Measurements from ENCODE around the gene MKLN1. TPM values are rescaled to one million over a fixed set of nuclear protein-coding genes. Genes with fewer than 3 reads are reported as not detected.

Gene MKLN1
- total and polyA plus RNA-seq, 2 experiments from 2014 or later: 33.8 to 59.3 TPM

DNA sequence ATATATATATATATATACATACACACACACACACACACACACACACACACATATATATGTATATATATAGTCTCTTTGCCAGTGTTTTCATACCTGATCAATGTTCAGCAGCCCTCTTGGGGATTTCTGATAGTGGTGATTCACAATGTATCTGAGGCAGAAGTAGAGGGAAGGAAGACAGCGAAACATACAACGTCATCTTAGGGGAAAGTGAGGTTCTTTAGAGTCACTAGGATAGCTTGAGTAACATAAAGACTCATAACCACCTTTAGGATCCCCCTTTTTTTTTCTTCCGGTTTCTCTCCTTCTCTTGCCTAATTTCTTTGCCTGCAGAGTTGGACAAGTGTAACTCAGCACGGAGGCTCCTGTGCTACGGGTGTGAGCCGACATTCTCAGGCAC, 172.1 kb downstream of the MKLN1 start:
- Histone ChIP-seq H3K27ac (no peak overlapping the region), H3K36me3 (replicated peaks; ENCODE audit: insufficient read depth, low read depth) (no peaks in the 10 kb centered on the region), H2AFZ (no peak overlapping the region), H3K9me2 (replicated peaks; ENCODE audit: insufficient read depth) (no peaks in the 10 kb centered on the region), H3K4me2 (no peak overlapping the region), H3K4me1 (ENCODE audit: insufficient read depth) (peaks cover 10% of the 10 kb centered on the region), H3K27me3 (no peaks in the 10 kb centered on the region), H3K4me3 (no peak overlapping the region), H3K79me2 (no peaks in the 10 kb centered on the region), H4K20me1 (ENCODE audit: insufficient read depth, poor library complexity, severe bottlenecking) (no peaks in the 10 kb centered on the region), H3K9me3 (ENCODE audit: low read depth) (no peaks in the 10 kb centered on the region)
- DNase-seq (ENCODE audit: low spot score): no peak
- TF ChIP-seq, protein P1, sequence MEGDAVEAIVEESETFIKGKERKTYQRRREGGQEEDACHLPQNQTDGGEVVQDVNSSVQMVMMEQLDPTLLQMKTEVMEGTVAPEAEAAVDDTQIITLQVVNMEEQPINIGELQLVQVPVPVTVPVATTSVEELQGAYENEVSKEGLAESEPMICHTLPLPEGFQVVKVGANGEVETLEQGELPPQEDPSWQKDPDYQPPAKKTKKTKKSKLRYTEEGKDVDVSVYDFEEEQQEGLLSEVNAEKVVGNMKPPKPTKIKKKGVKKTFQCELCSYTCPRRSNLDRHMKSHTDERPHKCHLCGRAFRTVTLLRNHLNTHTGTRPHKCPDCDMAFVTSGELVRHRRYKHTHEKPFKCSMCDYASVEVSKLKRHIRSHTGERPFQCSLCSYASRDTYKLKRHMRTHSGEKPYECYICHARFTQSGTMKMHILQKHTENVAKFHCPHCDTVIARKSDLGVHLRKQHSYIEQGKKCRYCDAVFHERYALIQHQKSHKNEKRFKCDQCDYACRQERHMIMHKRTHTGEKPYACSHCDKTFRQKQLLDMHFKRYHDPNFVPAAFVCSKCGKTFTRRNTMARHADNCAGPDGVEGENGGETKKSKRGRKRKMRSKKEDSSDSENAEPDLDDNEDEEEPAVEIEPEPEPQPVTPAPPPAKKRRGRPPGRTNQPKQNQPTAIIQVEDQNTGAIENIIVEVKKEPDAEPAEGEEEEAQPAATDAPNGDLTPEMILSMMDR (IDR thresholded peaks at IDR 0.05; ENCODE audit: poor library complexity): no peak
- TF ChIP-seq EZH2 (IDR thresholded peaks at IDR 0.05; ENCODE audit: borderline replicate concordance): no peak
- no peak for TF ChIP-seq EZH2phosphoT487 (IDR thresholded peaks at IDR 0.05; ENCODE audit: low read depth, severe bottlenecking, unreplicated experiment)
- 92% methylated on average over 6 of the region's 6 CpGs for WGBS (ENCODE audit: low lambda C conversion rate, missing lambda C conversion rate)

DNA sequence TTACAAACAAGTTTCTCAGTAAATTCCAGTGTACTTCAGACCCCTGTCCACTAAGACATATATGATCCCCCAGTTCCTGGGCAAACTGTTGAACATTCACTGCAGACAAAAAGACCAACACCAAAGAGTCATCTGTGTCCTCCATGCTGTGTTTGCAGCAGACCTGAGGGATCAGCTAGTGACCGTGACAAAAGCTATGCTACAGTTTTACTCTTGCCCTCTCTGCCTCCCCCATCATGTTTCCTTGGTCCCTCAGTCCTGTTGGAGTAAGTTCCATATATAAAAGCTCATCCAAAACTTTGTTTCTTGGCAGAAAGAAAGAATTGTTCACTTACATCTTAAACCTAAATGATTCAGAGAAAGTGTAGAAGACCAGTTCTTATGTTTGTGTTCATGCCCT, 172.7 kb downstream of the MKLN1 start:
- H3K27ac ChIP-seq: no peak overlapping the region
- no peaks in the 10 kb centered on the region for H4K20me1 ChIP-seq (ENCODE audit: insufficient read depth, poor library complexity, severe bottlenecking)
- no peaks in the 10 kb centered on the region for H3K9me2 ChIP-seq (replicated peaks; ENCODE audit: insufficient read depth)
- no peaks in the 10 kb centered on the region for H3K9me3 ChIP-seq (ENCODE audit: low read depth)
- H3K36me3 ChIP-seq (replicated peaks; ENCODE audit: insufficient read depth, low read depth): no peaks in the 10 kb centered on the region
- no peak for DNase-seq (ENCODE audit: low spot score)
- TF ChIP-seq EZH2 (IDR thresholded peaks at IDR 0.05; ENCODE audit: borderline replicate concordance) (no peak), EZH2phosphoT487 (IDR thresholded peaks at IDR 0.05; ENCODE audit: low read depth, severe bottlenecking, unreplicated experiment) (no peak)
- TF ChIP-seq, protein P1 (IDR thresholded peaks at IDR 0.05; ENCODE audit: poor library complexity): no peak
- H3K4me2 ChIP-seq: no peak overlapping the region
- no peaks in the 10 kb centered on the region for H3K79me2 ChIP-seq
- H2AFZ ChIP-seq: no peak overlapping the region
- WGBS (ENCODE audit: low lambda C conversion rate, missing lambda C conversion rate): 89% methylated on average over 1 of the region's 1 CpG
- no peak overlapping the region for H3K4me3 ChIP-seq
- no peaks in the 10 kb centered on the region for H3K27me3 ChIP-seq
- H3K4me1 ChIP-seq (ENCODE audit: insufficient read depth): peaks cover 10% of the 10 kb centered on the region

DNA sequence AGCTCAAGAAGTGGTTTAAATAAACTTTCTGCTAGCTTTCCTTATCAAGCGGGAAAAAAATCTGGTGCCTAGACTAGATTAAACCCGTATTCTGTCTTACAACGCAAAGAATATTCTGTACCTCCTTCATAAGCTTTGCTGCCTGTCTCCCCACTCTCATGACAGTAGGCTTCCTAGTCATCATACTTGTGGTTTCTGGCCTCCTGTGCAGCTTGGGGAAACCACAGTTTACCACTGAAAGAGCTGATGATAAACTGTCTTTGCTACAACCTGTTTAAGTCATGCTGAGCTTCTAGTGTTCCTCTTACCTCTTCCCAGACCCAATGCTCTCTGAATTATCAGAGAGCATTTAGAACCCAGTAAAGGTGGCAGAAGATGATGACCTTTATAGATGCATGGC, 173.7 kb downstream of the MKLN1 start:
- Histone ChIP-seq H3K4me2 (no peak overlapping the region), H4K20me1 (ENCODE audit: insufficient read depth, poor library complexity, severe bottlenecking) (no peaks in the 10 kb centered on the region), H3K9me3 (ENCODE audit: low read depth) (no peaks in the 10 kb centered on the region), H3K27me3 (no peaks in the 10 kb centered on the region), H3K36me3 (replicated peaks; ENCODE audit: insufficient read depth, low read depth) (no peaks in the 10 kb centered on the region), H2AFZ (no peak overlapping the region), H3K4me1 (ENCODE audit: insufficient read depth) (peaks cover 10% of the 10 kb centered on the region), H3K27ac (no peak overlapping the region), H3K9me2 (replicated peaks; ENCODE audit: insufficient read depth) (no peaks in the 10 kb centered on the region), H3K4me3 (no peak overlapping the region), H3K79me2 (no peaks in the 10 kb centered on the region)
- 75% methylated on average over 3 of the region's 3 CpGs for WGBS (ENCODE audit: low lambda C conversion rate, missing lambda C conversion rate)
- DNase-seq (ENCODE audit: low spot score): no peak
- TF ChIP-seq EZH2phosphoT487 (IDR thresholded peaks at IDR 0.05; ENCODE audit: low read depth, severe bottlenecking, unreplicated experiment) (no peak), EZH2 (IDR thresholded peaks at IDR 0.05; ENCODE audit: borderline replicate concordance) (no peak)
- TF ChIP-seq, protein P1 (IDR thresholded peaks at IDR 0.05; ENCODE audit: poor library complexity): no peak
